Stimulated activated CD8-positive, alpha-beta memory T cell treated with anti-CD3 and anti-CD28 coated beads, Interleukin-12 subunit alpha, Interleukin-12 subunit beta, amount 100 ng/mL, for 1 hour (primary cell): Measurements from ENCODE around the gene TNFSF12.
A peak's percentile ranks its signal among the peaks of the same experiment; 100 is the strongest.

Experiments used
- DNase-seq: peaks from one replicate; pipeline ENCODE4 v3.0.0-alpha.2; 2020; ENCODE audit warnings: low read depth

The TNFSF12 gene, protein sequence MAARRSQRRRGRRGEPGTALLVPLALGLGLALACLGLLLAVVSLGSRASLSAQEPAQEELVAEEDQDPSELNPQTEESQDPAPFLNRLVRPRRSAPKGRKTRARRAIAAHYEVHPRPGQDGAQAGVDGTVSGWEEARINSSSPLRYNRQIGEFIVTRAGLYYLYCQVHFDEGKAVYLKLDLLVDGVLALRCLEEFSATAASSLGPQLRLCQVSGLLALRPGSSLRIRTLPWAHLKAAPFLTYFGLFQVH

DNA sequence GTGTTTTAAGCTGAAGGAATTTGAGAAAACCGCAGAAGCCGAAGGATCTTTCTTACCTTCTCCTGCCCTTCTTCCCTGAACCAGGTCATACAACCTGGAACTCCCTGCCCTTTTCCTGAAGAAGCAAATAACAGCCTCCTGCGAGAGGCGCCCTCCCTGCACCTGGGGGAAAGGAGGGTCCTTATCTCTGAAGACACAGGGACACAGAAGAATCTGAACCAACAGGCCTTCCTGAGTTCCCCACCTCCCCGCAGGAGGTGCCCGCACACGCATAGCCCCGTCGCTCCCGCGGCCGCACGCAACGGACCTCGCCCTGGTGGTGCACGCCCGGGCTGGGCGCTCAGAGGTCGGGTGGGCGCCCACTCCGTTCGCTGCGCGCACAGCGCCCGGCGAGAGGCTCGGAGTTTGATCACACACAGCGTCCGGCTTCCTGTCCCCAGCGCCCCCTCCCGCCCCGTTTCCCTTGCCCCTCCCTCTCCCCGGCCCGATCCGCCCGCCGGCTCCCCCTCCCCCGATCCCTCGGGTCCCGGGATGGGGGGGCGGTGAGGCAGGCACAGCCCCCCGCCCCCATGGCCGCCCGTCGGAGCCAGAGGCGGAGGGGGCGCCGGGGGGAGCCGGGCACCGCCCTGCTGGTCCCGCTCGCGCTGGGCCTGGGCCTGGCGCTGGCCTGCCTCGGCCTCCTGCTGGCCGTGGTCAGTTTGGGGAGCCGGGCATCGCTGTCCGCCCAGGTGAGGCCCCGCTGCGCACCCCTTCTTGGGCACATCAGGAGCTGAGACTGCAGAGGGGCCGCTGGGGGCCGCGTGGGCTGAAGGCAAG lies at the start of gene TNFSF12:
TNFSF12 (plus strand) TSS at position 474 of the 816 bp plus-strand sequence; CDS start at position 570, 96 bp downstream.
- no peak for DNase-seq

DNA sequence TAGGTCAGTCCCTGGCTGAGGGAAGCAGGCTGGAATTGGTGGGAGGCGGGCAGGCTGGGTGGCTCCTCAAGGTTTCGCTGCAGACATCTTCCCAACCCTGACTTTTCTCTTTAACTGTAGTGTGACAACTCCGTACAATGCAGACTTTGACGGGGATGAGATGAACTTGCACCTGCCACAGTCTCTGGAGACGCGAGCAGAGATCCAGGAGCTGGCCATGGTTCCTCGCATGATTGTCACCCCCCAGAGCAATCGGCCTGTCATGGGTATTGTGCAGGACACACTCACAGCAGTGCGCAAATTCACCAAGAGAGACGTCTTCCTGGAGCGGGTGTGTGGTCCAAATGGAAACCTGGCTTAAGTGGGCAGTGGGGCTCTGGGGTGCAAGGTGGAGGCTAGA lies 49.7 kb upstream of the TNFSF12 start:
- no peak for DNase-seq

DNA sequence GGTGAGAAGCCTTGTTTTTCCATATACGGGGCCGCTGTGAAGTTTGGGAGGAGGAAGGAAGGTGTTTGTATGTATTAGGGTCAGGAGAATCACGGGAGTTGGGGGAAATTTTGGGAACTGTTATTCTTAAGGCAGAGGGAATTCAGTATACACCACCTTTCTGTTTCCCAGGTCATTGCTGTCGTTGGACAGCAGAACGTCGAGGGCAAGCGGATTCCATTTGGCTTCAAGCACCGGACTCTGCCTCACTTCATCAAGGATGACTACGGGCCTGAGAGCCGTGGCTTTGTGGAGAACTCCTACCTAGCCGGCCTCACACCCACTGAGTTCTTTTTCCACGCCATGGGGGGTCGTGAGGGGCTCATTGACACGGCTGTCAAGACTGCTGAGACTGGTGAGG lies 47.1 kb upstream of the TNFSF12 start:
- no peak for DNase-seq

DNA sequence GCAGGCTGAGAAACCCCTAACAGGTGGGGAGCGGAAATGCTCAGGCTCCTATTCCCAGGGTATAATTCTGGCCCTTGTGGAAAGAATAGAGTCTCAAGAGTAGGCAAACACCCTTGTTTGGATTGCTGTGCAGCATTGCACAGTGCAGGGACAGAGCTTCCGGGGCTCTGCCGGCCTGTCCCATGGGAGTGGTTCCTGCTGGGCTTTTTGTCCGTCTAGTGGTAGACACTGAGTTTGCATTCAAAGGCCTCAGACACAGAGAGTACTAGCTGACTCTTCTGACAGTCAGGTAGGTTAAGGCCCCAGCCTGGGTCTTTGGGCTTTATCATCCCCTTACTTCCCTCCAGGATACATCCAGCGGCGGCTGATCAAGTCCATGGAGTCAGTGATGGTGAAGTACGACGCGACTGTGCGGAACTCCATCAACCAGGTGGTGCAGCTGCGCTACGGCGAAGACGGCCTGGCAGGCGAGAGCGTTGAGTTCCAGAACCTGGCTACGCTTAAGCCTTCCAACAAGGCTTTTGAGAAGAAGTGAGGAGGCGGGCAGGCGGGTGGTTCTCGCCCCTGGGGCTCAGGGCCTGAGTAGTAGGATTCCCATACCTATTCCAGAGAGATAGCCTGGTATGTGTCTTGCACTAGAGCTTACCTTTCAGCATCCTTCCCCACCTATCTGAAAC lies 46.5 kb upstream of the TNFSF12 start:
- no peak for DNase-seq

DNA sequence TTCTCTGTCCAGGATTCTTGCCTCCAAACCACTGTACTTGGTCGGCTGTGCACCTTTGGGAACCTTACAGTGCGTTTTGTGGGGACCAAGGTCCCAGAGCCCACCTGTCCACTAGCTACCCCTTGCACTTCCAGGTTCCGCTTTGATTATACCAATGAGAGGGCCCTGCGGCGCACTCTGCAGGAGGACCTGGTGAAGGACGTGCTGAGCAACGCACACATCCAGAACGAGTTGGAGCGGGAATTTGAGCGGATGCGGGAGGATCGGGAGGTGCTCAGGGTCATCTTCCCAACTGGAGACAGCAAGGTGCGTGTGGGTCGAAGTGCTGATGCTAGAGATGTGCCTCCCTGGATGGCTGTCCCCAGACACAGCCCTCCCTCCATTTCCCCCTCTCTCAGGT lies 45.9 kb upstream of the TNFSF12 start:
- DNase-seq: no peak

DNA sequence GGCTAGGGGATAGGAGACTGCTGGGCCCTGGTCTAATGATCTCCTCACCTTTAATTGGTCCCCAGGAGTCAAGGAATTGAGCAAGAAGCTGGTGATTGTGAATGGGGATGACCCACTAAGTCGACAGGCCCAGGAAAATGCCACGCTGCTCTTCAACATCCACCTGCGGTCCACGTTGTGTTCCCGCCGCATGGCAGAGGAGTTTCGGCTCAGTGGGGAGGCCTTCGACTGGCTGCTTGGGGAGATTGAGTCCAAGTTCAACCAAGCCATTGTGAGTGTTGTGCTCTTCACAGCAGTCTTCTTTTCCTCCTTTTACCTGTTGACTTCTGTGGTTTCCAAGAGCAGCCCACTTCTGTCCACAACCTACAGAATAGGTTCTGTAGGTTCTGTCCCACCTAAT lies 45.3 kb upstream of the TNFSF12 start:
- no peak for DNase-seq

DNA sequence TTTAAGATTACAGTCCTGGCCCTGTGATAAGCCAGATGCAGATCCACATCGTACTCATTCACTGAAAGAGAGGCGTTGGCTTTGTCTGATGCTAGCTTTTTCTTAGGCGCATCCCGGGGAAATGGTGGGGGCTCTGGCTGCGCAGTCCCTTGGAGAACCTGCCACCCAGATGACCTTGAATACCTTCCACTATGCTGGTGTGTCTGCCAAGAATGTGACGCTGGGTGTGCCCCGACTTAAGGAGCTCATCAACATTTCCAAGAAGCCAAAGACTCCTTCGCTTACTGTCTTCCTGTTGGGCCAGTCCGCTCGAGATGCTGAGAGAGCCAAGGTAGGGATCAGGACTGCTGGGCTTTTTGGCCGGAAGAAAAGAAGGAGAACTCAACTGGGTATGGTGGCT lies 40.7 kb upstream of the TNFSF12 start:
- no peak for DNase-seq

DNA sequence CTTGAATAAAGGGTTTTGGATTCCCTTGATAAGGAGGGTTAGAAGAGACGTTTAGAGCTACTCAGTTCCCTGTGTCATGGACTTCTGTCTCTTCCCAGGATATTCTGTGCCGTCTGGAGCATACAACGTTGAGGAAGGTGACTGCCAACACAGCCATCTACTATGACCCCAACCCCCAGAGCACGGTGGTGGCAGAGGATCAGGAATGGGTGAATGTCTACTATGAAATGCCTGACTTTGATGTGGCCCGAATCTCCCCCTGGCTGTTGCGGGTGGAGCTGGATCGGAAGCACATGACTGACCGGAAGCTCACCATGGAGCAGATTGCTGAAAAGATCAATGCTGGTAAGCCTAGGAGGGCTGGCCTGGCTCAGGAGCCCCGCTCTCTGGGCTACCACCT lies 40.0 kb upstream of the TNFSF12 start:
- no peak for DNase-seq

DNA sequence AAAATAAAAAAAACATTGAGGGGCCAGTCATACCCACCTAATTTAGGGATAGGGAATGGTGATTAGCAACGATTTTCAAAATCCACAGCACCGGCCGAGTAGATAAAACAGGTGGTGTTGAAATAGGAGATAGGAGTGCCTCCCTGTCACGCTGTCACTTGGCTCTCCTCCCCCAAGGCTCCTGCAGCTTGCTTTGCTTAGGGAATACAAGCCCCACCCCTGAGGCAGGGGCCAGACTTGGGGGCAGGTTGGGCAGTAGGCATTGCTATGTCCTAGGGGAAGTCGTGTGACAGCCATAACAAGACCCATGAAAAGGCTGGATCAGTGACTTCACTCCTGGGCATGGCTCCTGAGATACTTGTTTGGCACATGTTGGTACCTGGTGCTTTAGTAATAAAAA lies 38.9 kb upstream of the TNFSF12 start:
- no peak for DNase-seq

DNA sequence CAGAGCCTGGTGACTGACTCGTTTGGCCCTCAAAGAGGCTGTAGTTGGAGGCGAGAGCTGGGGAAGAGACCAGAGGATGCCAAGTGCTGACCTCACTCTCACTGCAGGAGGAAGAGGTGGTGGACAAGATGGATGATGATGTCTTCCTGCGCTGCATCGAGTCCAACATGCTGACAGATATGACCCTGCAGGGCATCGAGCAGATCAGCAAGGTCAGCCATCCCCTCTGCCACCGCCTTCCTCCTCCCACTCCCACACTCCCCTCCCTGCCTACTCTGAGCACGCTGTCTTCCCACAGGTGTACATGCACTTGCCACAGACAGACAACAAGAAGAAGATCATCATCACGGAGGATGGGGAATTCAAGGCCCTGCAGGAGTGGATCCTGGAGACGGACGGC lies 37.8 kb upstream of the TNFSF12 start:
- DNase-seq: no peak

DNA sequence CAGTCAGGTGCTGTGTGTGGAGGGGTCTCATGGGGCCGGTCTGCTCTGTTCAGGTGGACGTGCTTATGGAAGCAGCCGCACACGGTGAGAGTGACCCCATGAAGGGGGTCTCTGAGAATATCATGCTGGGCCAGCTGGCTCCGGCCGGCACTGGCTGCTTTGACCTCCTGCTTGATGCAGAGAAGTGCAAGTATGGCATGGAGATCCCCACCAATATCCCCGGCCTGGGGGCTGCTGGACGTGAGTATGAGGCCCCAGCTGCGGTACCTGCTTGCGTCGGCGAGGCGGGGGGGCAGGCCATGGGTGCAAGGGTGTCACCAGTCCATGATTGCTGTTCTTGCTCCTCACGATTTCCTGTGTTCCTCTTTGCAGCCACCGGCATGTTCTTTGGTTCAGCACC lies 36.8 kb upstream of the TNFSF12 start:
- DNase-seq: no peak

DNA sequence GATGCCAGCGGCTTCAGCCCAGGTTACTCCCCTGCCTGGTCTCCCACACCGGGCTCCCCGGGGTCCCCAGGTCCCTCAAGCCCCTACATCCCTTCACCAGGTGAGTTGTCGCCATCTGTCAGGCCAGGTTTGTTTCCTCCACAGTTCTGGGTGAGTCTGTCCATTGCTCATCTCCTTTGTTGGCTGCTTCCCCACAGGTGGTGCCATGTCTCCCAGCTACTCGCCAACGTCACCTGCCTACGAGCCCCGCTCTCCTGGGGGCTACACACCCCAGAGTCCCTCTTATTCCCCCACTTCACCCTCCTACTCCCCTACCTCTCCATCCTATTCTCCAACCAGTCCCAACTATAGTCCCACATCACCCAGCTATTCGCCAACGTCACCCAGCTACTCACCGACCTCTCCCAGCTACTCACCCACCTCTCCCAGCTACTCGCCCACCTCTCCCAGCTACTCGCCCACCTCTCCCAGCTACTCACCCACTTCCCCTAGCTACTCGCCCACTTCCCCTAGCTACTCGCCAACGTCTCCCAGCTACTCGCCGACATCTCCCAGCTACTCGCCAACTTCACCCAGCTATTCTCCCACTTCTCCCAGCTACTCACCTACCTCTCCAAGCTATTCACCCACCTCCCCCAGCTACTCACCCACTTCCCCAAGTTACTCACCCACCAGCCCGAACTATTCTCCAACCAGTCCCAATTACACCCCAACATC lies 35.9 kb upstream of the TNFSF12 start:
- DNase-seq: no peak

DNA sequence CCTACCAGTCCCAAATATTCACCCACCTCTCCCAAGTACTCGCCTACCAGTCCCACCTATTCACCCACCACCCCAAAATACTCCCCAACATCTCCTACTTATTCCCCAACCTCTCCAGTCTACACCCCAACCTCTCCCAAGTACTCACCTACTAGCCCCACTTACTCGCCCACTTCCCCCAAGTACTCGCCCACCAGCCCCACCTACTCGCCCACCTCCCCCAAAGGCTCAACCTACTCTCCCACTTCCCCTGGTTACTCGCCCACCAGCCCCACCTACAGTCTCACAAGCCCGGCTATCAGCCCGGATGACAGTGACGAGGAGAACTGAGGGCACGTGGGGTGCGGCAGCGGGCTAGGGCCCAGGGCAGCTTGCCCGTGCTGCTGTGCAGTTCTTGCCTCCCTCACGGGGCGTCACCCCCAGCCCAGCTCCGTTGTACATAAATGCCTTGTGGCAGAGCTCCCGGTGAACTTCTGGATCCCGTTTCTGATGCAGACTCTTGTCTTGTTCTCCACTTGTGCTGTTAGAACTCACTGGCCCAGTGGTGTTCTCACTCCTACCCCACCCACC lies 34.9 kb upstream of the TNFSF12 start:
- no peak for DNase-seq

DNA sequence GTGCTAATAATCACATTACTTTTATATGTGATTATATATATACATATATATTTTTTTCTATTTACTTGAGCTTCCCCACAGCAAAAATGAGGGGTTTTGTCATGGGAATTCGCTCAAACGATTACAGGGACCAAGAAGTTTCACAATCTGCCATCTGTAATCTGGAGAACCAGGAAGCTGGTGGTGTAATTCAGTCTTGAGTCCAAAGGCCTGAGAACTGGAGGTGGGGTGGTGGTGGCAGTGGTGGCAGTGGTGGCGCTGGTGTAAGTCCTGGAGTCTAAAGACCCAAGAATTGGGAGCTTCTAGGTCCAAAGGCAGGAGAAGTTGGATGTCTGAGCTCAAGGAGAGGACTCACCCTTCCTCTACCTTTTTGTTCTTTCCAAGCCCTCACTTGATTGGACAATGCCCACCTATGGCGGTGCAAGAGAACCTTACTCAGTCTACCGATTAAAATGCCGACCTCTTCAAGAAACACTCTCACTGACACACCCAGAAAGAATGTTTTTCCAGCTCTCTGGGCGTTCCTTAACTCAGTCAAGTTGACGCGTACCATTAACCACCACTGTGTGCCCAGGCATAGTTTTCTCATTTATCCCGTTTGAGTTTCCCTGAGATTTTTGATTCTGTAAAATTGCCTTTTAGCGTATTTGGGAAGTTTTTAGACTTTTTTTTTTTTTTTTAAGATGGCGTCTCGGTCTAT lies 32.8 kb upstream of the TNFSF12 start:
- DNase-seq: no peak

DNA sequence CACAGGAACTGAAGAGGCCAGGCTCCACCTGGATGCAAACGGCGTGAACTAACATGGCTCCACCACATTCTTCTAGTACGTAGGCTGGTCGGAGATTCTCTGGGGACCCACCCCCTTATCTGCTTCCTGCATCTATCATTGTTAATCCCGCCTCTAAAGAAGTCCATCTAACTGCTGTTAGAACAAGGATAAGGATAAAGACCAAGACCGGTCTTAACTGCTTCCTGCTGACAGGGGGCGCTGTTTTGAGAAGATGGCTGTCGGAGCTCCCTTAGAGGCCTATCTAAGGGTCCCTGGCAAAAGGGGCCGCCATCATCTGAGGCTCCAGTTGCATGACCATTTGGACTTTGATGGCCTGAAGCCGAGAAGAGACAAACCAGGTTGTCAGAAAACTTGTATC lies 25.8 kb upstream of the TNFSF12 start:
- peak; percentile 33 for DNase-seq

DNA sequence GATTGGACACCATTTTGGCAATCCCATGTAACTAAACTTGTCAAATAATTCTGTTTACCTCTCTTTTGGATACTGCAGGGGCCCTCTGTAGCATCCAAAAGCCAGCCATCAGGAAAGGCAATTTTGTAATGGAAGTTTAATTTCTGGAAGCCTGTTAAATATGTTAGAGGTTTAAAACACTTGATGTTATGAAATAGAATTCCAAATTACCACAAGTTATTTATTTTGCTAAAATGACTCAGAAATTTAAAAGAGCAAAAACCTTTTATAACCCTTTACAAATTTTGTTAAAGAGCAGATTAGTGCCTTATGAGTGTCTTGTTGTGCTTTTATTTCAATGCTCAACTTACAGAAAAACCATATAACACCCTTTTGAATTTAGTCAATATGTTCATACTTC lies 20.0 kb upstream of the TNFSF12 start:
- no peak for DNase-seq

DNA sequence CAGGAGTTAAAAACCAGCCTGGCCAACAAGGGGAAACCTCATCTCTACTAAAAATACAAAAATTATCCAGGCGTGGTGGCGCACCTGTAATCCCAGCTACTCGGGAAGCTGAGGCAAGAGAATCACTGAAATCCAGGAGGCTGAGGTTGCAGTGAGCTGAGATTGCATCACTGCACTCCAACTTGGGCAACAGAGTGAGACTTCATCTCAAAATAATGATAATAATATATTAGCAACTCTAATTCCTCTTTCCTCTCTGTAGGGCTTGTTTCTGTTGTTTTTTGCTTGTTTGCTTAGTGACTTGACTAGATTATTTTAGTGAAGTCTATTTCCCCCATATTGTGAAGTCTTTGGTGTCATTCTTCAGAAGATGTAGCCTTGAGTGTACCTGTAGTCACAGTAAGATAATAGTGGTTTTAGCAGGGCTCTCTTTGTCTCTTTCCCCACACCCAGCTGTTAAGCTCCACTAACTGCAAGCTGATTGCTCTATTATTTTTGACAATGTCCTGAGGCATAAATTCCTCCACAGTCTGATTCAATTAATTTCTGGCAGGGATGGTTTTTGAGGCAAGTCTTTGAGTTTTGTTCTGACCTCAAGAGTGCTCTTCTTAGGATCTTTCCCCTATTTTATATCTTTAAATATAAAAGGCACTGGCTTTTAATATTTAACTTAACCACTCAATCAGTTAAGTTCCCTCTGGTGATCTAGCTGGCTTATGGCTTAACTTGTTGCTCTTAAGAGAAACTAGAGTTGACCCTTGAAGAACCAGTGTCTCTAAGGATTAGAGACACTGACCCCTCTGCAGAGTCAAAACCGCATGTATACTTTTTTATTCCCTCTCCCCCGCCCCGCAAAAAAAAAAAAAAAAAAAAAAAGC lies 18.6 kb upstream of the TNFSF12 start:
- no peak for DNase-seq

DNA sequence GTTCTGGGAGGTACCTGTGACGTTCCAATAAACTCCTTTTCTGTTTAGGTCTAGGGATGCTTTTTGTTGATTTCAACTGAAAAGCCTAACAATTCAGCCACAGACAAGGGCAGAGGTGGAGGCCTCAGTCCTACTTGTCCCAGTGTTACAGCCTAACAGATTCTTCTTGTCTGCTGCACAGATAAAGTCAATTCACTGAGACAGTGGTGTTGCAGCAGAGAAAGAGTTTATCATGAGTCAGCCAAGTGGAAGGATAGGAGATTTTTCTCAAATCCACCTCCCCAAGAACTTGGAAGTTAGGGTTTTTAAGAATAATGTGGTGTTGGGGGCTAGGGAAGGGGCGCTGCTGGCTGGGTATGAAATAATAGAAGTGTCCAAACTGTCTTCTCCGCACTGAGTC lies 10.8 kb upstream of the TNFSF12 start:
- DNase-seq: no peak

DNA sequence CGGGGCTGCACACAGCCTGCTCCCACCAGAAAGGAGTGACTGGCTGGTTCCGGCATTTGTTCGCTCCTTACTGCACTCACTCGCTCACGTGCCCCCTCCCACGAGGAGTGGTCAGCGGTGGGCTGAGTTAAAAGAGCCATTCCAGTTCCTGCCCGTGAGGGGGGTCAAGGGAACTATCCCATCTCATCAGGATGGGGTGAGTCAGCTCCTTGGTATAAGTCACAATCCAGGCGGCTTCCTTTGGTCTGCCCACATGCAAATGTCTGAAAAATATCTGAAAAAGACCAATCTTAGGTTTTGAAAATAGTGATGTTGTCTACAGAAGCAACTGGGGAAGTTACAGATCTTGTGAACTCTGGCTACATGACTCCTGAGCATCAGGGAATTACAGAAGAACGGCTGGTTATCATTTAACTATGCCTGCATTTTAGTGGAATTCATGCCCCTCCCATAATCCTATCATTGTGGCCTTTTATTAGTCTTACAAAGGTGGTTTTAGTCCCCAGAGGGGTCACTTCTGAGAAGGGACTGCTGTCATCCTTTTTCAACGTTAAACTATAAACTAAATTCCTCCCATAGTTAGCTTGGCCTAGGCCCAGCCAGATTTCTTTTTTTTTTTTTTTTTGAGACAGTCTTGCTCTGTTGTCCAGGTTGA lies 9.8 kb upstream of the TNFSF12 start:
- DNase-seq: no peak

DNA sequence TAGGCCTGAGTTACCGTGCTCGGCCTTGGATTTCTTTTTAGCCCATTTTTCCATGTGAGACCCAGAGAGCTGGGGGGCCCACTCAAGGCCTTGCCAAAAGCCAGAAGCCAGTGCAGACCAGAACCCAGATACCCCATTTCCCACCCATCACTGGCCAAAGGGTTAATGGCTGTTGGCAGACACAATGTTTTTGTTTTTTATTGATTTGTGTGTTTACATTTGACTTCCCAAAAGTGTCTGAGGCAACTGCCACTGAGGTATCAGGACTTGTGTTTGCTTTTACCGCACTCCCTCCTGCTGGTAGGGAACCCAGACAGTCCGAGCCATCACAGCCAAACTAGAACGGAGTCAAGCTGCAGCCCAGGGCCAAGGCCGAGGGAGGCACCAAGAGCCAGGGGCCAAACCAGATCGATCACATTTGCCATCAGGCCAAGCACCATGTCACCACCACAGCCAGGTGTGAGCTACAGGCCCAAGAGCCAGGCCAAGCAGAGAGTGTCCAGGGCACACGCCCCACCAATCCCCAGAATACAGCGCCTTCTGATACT lies 7.7 kb upstream of the TNFSF12 start:
- DNase-seq: no peak
